K562 (cell line): ENCODE data around the gene SLC29A2. TPM values are rescaled to one million over a fixed set of nuclear protein-coding genes. Genes with fewer than 3 reads are reported as not detected.

Source experiments
- BRF1 ChIP-seq: IDR thresholded peaks from 3 replicates; pipeline ENCODE4 v1.6.1; 2011; ENCODE audit warnings: borderline replicate concordance, mild to moderate bottlenecking; ENCODE audit not compliant: insufficient read length; ENCODE audit errors: extremely low read depth
- CBX3 ChIP-seq, 2 experiments: IDR thresholded peaks; 1 replicate in 1 of 2; 2 replicates in 1 of 2; pipeline ENCODE4 v1.6.1; 2012; ENCODE audit warnings: inconsistent platforms in 2 of 2, low read length in 2 of 2, borderline replicate concordance in 1 of 2, control low read depth in 1 of 2
- GTF2A2 ChIP-seq: IDR thresholded peaks from 2 replicates; pipeline ENCODE4 v1.6.1; 2016; ENCODE audit warnings: mild to moderate bottlenecking, missing genetic modification characterization, missing compliant biosample characterization
- HNRNPL ChIP-seq: fragments of 200-400 bp; formaldehyde crosslinking; IDR thresholded peaks from 2 replicates; pipeline ENCODE4 v1.6.1; 2017; ENCODE audit warnings: low read depth, mild to moderate bottlenecking, low read length
- JUNB ChIP-seq: fragments of 450-650 bp; formaldehyde crosslinking; conservative IDR thresholded peaks from 2 replicates; pipeline ENCODE4 v1.4.0; 2020; ENCODE audit warnings: mild to moderate bottlenecking
- MXD1 ChIP-seq: fragments of 250-450 bp; sonication (Bioruptor Pico); IDR thresholded peaks from 2 replicates; pipeline ENCODE4 v1.8.0; 2021; ENCODE audit warnings: borderline replicate concordance, mild to moderate bottlenecking, moderate library complexity; ENCODE audit not compliant: poor library complexity, severe bottlenecking
- NFE2L1 ChIP-seq: fragments of 450-650 bp; IDR thresholded peaks from 2 replicates; pipeline ENCODE4 v1.6.1; 2016; ENCODE audit warnings: missing genetic modification characterization, low read depth, mild to moderate bottlenecking, missing compliant biosample characterization, moderate library complexity, borderline replicate concordance
- NFXL1 ChIP-seq: fragments of 450-650 bp; formaldehyde crosslinking; IDR thresholded peaks from 2 replicates; pipeline ENCODE4 v1.4.0; 2021; ENCODE audit warnings: mild to moderate bottlenecking
- NRF1 ChIP-seq, 2 experiments: fragments of 450-650 bp; IDR thresholded peaks in 1 of 2; conservative IDR thresholded peaks in 1 of 2; 2 replicates each; pipeline ENCODE4 v1.6.1; 2014; ENCODE audit warnings: mild to moderate bottlenecking in 2 of 2
- PRDM10 ChIP-seq: fragments of 450-650 bp; IDR thresholded peaks from 2 replicates; pipeline ENCODE4 v1.6.1; 2018; ENCODE audit not compliant: partially characterized antibody
- SMAD1 ChIP-seq: fragments of 150-350 bp; IDR thresholded peaks from 2 replicates; pipeline ENCODE4 v1.6.1; 2014; ENCODE audit warnings: low read length, low read depth; ENCODE audit not compliant: partially characterized antibody
- TBP ChIP-seq: optimal IDR thresholded peaks from 2 replicates; pipeline ENCODE3; 2011; ENCODE audit warnings: low read depth, low read length, improper control_type of control experiment
- ZBTB49 ChIP-seq: sonication (generic); formaldehyde crosslinking; IDR thresholded peaks from 2 replicates; pipeline ENCODE4 v1.8.0; 2022; ENCODE audit warnings: missing genetic modification reagents, mild to moderate bottlenecking, borderline replicate concordance
- ZFP36 ChIP-seq: fragments of 150-350 bp; IDR thresholded peaks from 2 replicates; pipeline ENCODE4 v1.6.1; 2018; ENCODE audit warnings: low read length, low read depth; ENCODE audit not compliant: partially characterized antibody
- ZNF592 ChIP-seq: fragments of 450-650 bp; IDR thresholded peaks from 2 replicates; pipeline ENCODE4 v1.6.1; 2017; ENCODE audit warnings: antibody characterized with exemption, mild to moderate bottlenecking
- polyA plus RNA-seq, 8 experiments: library from polyadenylated mRNA; depleted of rRNA in 4 of 8; stranded (reverse) in 5 of 8; unstranded in 3 of 8; fragments of >200 nt; fragmentation: Nextera tagmentation in 2 of 8; fragmentation: Illumina TruSeq in 1 of 8; extraction: Ambion mirVana in 2 of 8; extraction: Trizol in 1 of 8; gene quantifications; 2 replicates each; pipeline versions ENCODE4 v1.2.1 to v1.2.3, GENCODE V29; 2011 to 2014; ENCODE audit warnings: inconsistent platforms in 1 of 8, missing spikeins in 1 of 8
- total RNA-seq, 7 experiments: library from RNA; depleted of rRNA in 6 of 7; stranded (reverse); fragments of >200 nt in 6 of 7; fragmentation: Illumina TruSeq in 2 of 7; extraction: Trizol in 2 of 7; gene quantifications; 2 replicates each; pipeline versions ENCODE4 v1.2.1 to v1.2.3, GENCODE V29; 2011 to 2021; ENCODE audit warnings: low replicate concordance in 1 of 7

SLC29A2 gene
- total and polyA plus RNA-seq, 9 of the 15 experiments (the other 6 are each of a cell fraction or from before 2014, with no cell fraction given), result 2.4 to 48.6 (median 14.2) TPM

GRCh38 chr11:66328302-66329144 lies 43.0 kb downstream of the SLC29A2 start (continued):
- TF ChIP-seq ZNF592 (peak; percentile 94), ZFP36 (no peak), SMAD1 (no peak), TBP (peak; percentile 44), GTF2A2 (tag) (no peak), CBX3 (IDR thresholded peaks at IDR 0.05; ENCODE audit: borderline replicate concordance in 1 of 2, low read length in 2 of 2) (peak in 1 of 2 experiments; percentile 83; a peak in 2 of 3 replicates), HNRNPL (no peak), ZBTB49 (CRISPR knock-in tag) (no peak), BRF1 (no peak), NFXL1 (CRISPR knock-in tag) (no peak), NRF1 (conservative IDR thresholded peaks at IDR 0.05 in 1 of 2, IDR thresholded peaks at IDR 0.05 in 1 of 2) (peak in 1 of 2 experiments; percentile 30; a peak in 1 of 4 replicates), MXD1 (CRISPR knock-in tag) (no peak), JUNB (CRISPR knock-in tag) (no peak), NFE2L1 (tag) (no peak), PRDM10 (no peak)
